SU-DHL-6 (cell line): ENCODE results near the gene ELOVL6.

Source experiments
- EZH2phosphoT487 ChIP-seq: fragments of 200-600 bp; sonication (generic), shearing (Covaris generic); conservative IDR thresholded peaks from 2 replicates; pipeline ENCODE4 v1.6.1; 2018; ENCODE audit warnings: mild to moderate bottlenecking, antibody characterized with exemption, low read length, moderate library complexity, mixed read lengths
- TF ChIP-seq, protein P1 (sequence below): fragments of 200-600 bp; sonication (generic); IDR thresholded peaks from one replicate; pipeline ENCODE4 v1.5.1; 2017; ENCODE audit warnings: antibody characterized with exemption, mild to moderate bottlenecking, low read length, moderate library complexity; ENCODE audit not compliant: insufficient read depth, poor library complexity, severe bottlenecking

DNA sequence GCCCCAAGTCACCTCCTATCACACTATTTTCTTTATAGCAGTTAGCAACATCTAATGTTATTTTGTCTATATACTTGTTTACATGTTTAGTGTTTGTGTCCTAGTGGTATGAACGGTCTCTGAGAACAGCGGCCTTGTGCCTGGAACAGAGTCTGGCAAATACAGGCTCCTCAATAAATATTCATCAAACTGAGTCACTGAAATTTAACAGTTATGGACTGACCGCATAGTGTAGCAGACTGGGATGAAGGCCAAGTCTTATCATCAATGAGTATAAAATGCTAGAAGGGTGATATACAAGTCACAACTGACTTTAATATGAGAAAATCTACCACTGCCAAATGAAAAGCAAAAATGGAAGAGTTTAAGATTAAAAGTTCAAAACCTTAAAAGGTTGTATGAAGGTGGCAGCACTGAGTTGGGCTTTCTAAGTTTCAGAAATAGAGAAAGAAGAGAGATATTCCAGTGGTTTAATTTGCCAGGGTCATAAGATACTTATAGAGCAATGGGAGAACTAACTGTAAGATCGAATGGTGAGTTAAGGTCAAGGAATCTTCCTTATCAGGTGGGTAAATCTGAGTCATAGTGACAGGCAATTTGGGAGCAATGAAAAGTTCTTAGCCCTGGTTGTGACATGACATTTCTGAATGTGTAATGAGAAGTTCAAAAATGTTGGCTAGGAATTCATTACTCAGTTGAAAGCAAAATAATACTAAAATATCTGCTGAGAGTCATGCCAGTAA, 34.9 kb downstream of the ELOVL6 start:
- TF ChIP-seq, protein P1, sequence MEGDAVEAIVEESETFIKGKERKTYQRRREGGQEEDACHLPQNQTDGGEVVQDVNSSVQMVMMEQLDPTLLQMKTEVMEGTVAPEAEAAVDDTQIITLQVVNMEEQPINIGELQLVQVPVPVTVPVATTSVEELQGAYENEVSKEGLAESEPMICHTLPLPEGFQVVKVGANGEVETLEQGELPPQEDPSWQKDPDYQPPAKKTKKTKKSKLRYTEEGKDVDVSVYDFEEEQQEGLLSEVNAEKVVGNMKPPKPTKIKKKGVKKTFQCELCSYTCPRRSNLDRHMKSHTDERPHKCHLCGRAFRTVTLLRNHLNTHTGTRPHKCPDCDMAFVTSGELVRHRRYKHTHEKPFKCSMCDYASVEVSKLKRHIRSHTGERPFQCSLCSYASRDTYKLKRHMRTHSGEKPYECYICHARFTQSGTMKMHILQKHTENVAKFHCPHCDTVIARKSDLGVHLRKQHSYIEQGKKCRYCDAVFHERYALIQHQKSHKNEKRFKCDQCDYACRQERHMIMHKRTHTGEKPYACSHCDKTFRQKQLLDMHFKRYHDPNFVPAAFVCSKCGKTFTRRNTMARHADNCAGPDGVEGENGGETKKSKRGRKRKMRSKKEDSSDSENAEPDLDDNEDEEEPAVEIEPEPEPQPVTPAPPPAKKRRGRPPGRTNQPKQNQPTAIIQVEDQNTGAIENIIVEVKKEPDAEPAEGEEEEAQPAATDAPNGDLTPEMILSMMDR = no peak
- no peak for TF ChIP-seq EZH2phosphoT487
